ENCODE measurements around the gene ESR1. TPM values are rescaled to one million over a fixed set of nuclear protein-coding genes. Genes with fewer than 3 reads are reported as not detected.

ESR1 gene
- total RNA-seq, 2 donors from 2014 or later, result 0.52 to 4.3 TPM

DNA sequence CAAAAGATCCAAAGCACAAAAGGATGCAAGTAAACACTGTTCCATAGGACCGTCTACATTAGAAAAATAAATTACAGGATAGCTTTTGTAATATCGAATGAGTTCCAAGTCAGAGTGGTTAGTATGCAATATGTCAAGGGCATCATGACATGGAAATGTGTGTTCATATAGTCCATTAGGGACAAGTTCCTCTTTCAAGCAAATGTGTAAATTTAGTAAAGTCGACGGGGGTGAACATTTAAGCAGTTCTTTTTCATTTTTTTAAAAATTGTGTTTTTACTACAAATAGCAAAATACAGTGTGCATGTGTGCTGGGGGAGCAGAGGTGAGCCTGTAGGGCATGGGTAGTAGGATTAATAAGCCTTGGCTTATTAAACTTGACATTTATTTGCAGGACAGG is 359.0 kb downstream of the ESR1 start:
- DNase-seq, result no peak
- intact Hi-C loops (cut with DNase I), result no loop called here
- ATAC-seq, result no peak
- H3K27me3 ChIP-seq, result no peaks in the 10 kb centered on the region
- no peak overlapping the region for H3K27ac ChIP-seq
- WGBS, 2 donors, result 77 to 87% methylated on average over 4 of the region's 4 CpGs
- H3K4me1 ChIP-seq, result no peaks in the 10 kb centered on the region
- H3K4me3 ChIP-seq, result no peak overlapping the region
- no peaks in the 10 kb centered on the region for H3K36me3 ChIP-seq (replicated peaks in 1 of 2; ENCODE audit: insufficient read depth in 1 of 2, low read depth in 2 of 2)
- no peaks in the 10 kb centered on the region for H3K9me3 ChIP-seq
- TF ChIP-seq, protein P1, sequence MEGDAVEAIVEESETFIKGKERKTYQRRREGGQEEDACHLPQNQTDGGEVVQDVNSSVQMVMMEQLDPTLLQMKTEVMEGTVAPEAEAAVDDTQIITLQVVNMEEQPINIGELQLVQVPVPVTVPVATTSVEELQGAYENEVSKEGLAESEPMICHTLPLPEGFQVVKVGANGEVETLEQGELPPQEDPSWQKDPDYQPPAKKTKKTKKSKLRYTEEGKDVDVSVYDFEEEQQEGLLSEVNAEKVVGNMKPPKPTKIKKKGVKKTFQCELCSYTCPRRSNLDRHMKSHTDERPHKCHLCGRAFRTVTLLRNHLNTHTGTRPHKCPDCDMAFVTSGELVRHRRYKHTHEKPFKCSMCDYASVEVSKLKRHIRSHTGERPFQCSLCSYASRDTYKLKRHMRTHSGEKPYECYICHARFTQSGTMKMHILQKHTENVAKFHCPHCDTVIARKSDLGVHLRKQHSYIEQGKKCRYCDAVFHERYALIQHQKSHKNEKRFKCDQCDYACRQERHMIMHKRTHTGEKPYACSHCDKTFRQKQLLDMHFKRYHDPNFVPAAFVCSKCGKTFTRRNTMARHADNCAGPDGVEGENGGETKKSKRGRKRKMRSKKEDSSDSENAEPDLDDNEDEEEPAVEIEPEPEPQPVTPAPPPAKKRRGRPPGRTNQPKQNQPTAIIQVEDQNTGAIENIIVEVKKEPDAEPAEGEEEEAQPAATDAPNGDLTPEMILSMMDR (IDR thresholded peaks at IDR 0.05), result no peak
- TF ChIP-seq POLR2A (IDR thresholded peaks at IDR 0.05), result no peak

DNA sequence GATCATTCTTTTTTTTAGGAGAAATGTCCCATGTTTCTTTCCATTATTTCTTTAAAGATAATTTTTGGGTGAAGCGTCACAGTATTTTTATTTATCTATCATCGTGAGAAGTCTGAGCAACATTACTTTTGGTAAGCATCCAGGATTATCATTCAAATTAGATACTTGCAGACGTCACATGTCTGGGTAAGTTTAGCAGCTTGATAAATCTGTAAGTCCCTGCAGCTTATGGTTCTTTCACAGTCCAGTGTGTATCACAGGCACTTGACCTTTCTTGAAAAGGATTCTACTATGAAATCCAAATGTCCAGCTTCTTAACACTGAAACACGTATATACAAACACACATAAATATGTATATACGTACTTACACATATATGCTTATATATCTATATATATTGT is 359.4 kb downstream of the ESR1 start:
- H3K27ac ChIP-seq, result no peak overlapping the region
- no peaks in the 10 kb centered on the region for H3K4me1 ChIP-seq
- no peak for DNase-seq
- H3K9me3 ChIP-seq, result no peaks in the 10 kb centered on the region
- ATAC-seq, result no peak
- TF ChIP-seq, protein P1 (IDR thresholded peaks at IDR 0.05), result no peak
- no peak for TF ChIP-seq POLR2A (IDR thresholded peaks at IDR 0.05)
- no peaks in the 10 kb centered on the region for H3K27me3 ChIP-seq
- intact Hi-C loops (cut with DNase I), result no loop called here
- no peak overlapping the region for H3K4me3 ChIP-seq
- H3K36me3 ChIP-seq (replicated peaks in 1 of 2; ENCODE audit: insufficient read depth in 1 of 2, low read depth in 2 of 2), result no peaks in the 10 kb centered on the region
- WGBS, 2 donors, result 79 to 81% methylated on average over 5 of the region's 5 CpGs

DNA sequence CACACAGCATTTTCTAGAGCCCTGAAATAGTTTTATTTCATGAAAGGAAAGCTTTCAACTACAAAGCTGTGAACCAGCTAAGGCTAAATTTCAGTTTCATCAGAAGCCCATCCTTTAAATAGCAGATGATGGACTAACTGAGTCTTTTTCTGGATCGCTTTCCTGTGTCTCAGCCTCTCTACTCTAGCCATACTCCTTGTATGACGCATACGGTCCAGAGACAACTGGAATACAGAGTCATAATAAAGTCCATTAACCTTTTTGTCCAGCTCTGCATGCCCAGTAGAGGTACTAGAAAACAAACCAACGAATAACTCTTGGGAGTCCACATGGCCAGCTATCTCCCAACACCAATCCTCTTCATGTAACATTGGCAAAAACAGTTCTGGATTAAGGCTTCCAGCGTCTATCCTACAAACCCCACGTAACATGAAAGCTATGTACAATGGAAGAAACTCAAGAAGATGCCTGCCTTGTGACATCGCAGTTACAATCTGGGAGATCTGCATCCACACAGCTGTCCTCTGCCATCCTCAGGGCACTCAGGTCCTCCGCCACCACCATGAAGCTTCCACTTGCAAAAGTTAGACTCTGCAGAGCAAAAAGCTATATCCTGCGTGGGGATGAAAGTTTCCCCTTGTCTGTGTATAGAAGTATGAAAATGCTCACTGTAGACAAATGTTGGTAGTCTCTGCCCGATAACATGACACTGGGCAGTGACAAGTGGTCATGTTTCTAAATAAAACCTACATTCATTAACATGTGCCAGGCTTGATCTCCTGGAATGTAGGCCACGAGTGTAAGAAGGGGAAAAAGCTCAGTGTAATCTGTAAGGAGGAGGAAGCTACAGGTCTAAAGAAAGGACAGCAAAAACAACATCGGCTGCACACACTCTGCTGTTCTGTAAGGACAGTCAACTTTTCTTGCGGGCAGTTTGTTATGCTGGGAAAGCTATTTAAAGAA is 360.4 kb downstream of the ESR1 start:
- intact Hi-C loops (cut with DNase I), result no loop called here
- no peaks in the 10 kb centered on the region for H3K36me3 ChIP-seq (replicated peaks in 1 of 2; ENCODE audit: insufficient read depth in 1 of 2, low read depth in 2 of 2)
- H3K27ac ChIP-seq, result no peak overlapping the region
- no peak for DNase-seq
- ATAC-seq, result no peak
- H3K9me3 ChIP-seq, result no peaks in the 10 kb centered on the region
- no peak for TF ChIP-seq POLR2A (IDR thresholded peaks at IDR 0.05)
- TF ChIP-seq, protein P1 (IDR thresholded peaks at IDR 0.05), result no peak
- 86 to 90% methylated on average over 13 of the region's 13 CpGs for WGBS, 2 donors
- H3K4me3 ChIP-seq, result no peak overlapping the region
- H3K4me1 ChIP-seq, result no peaks in the 10 kb centered on the region
- no peaks in the 10 kb centered on the region for H3K27me3 ChIP-seq

DNA sequence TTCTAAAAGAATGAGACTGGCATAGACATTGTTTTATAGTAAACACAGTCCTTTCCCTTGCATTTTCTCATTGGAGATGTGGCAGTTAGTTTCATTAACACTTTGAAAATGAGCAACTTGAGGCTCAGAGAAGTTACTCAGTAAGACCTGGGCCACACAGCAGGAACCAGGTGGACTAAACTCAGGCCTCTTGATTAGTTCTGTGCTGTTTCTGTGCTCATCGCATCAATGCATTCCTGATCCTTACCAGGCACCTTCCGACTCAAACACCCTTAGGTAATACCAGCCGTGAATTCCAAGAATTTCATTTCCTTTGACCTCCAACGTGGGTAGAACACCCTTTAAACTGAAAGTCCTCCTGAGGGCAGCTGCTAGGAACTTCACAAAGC is 362.8 kb downstream of the ESR1 start:
- H3K4me1 ChIP-seq, result no peaks in the 10 kb centered on the region
- H3K4me3 ChIP-seq, result no peak overlapping the region
- DNase-seq, result no peak
- ATAC-seq, result no peak
- no peak for TF ChIP-seq POLR2A (IDR thresholded peaks at IDR 0.05)
- TF ChIP-seq, protein P1 (IDR thresholded peaks at IDR 0.05), result no peak
- H3K27me3 ChIP-seq, result no peaks in the 10 kb centered on the region
- 93 to 97% methylated on average over 4 of the region's 4 CpGs for WGBS, 2 donors
- no peaks in the 10 kb centered on the region for H3K9me3 ChIP-seq
- intact Hi-C loops (cut with DNase I), result no loop called here
- H3K27ac ChIP-seq, result no peak overlapping the region
- peaks cover 0 to 3% of the 10 kb centered on the region in 2 donors for H3K36me3 ChIP-seq (replicated peaks in 1 of 2; ENCODE audit: insufficient read depth in 1 of 2, low read depth in 2 of 2)
